COLO668 (cell line): ENCODE measurements around the gene GASK1A.

Source experiments
- DNase-seq: peaks from one replicate; lab custom pipeline; 2025; ENCODE audit not compliant: unreplicated experiment; lab: John Stamatoyannopoulos, UW

The GASK1A gene

GRCh38 chr3:43082457-43082856, 103.3 kb downstream of the GASK1A start:
- DNase-seq = no peak

GRCh38 chr3:43086460-43087165, 107.5 kb downstream of the GASK1A start:
- no peak for DNase-seq

GRCh38 chr3:43087249-43087776, 108.2 kb downstream of the GASK1A start:
- no peak for DNase-seq

- no peak for DNase-seq
These were observed 110.0 kb downstream of the GASK1A start for GRCh38 chr3:43089081-43089480.

GRCh38 chr3:43090238-43090637, 111.1 kb downstream of the GASK1A start:
- no peak for DNase-seq

GRCh38 chr3:43091481-43091880, 112.4 kb downstream of the GASK1A start:
- no peak for DNase-seq

GRCh38 chr3:43093006-43093405, 113.9 kb downstream of the GASK1A start:
- DNase-seq = no peak

GRCh38 chr3:43093974-43094373, 114.9 kb downstream of the GASK1A start:
- no peak for DNase-seq

GRCh38 chr3:43094381-43094780, 115.3 kb downstream of the GASK1A start:
- DNase-seq = no peak

GRCh38 chr3:43094851-43095250, 115.7 kb downstream of the GASK1A start:
- no peak for DNase-seq

GRCh38 chr3:43095370-43095769, 116.3 kb downstream of the GASK1A start:
- no peak for DNase-seq

GRCh38 chr3:43096761-43097160, 117.7 kb downstream of the GASK1A start:
- no peak for DNase-seq

GRCh38 chr3:43097400-43098080, 118.4 kb downstream of the GASK1A start:
- DNase-seq = no peak

GRCh38 chr3:43098761-43099160, 119.7 kb downstream of the GASK1A start:
- DNase-seq = no peak

- peak; percentile 62 for DNase-seq
These were observed 123.8 kb downstream of the GASK1A start for GRCh38 chr3:43102773-43103480.

GRCh38 chr3:43104039-43104438, 124.9 kb downstream of the GASK1A start:
- no peak for DNase-seq

GRCh38 chr3:43104660-43105595, 125.8 kb downstream of the GASK1A start:
- no peak for DNase-seq

- DNase-seq = peak; percentile 85
These were observed 126.6 kb downstream of the GASK1A start, which contains the start of gene POMGNT2 for GRCh38 chr3:43105596-43106292. Gene POMGNT2, minus strand, starts transcription at chr3:43106079. Its CDS starts 24,648 bp downstream, at chr3:43081431.

GRCh38 chr3:43106293-43106628, 127.2 kb downstream of the GASK1A start:
- no peak for DNase-seq
